IPS-18a (cell line): ENCODE data around the gene LILRA6.
"Not testable (repeated sequence)": the region's sequence is repeated elsewhere in the genome, so short reads cannot be mapped to it uniquely, and the experiment has no call there.

Experiments
- H3K27ac ChIP-seq: one replicate; pipeline ENCODE4 v1.5.1; 2013; ENCODE audit warnings: low read length
- H3K27me3 ChIP-seq: one replicate; pipeline ENCODE4 v1.6.1; 2013; ENCODE audit warnings: mild to moderate bottlenecking, low read length; ENCODE audit not compliant: control insufficient read depth, insufficient read depth
- H3K36me3 ChIP-seq: one replicate; pipeline ENCODE4 v1.6.1; 2013; ENCODE audit warnings: low read depth, low read length; ENCODE audit not compliant: control insufficient read depth
- H3K4me1 ChIP-seq: one replicate; pipeline ENCODE4 v1.6.1; 2013; ENCODE audit warnings: low read depth, low read length; ENCODE audit not compliant: control insufficient read depth
- H3K4me3 ChIP-seq: one replicate; pipeline ENCODE4 v1.5.1; 2013; ENCODE audit warnings: low read length
- H3K9ac ChIP-seq: one replicate; pipeline ENCODE4 v1.6.1; 2013; ENCODE audit warnings: mild to moderate bottlenecking, low read length, moderate library complexity
- H3K9me3 ChIP-seq: one replicate; pipeline ENCODE4 v1.6.1; 2013; ENCODE audit warnings: low read depth, low read length; ENCODE audit not compliant: control insufficient read depth

LILRA6 gene

GRCh38 chr19:54278571-54279195 is 36.1 kb upstream of the LILRA6 start:
- H3K27me3 ChIP-seq, H3K9me3 ChIP-seq, H3K9ac ChIP-seq, H3K4me3 ChIP-seq, H3K27ac ChIP-seq, H3K4me1 ChIP-seq, H3K36me3 ChIP-seq: not testable (repeated sequence)

- not testable (repeated sequence) for H3K4me1 ChIP-seq, H3K27me3 ChIP-seq, H3K4me3 ChIP-seq, H3K27ac ChIP-seq, H3K9ac ChIP-seq, H3K9me3 ChIP-seq, H3K36me3 ChIP-seq
Observed at GRCh38 chr19:54278056-54278455, 35.5 kb upstream of the LILRA6 start.

DNA sequence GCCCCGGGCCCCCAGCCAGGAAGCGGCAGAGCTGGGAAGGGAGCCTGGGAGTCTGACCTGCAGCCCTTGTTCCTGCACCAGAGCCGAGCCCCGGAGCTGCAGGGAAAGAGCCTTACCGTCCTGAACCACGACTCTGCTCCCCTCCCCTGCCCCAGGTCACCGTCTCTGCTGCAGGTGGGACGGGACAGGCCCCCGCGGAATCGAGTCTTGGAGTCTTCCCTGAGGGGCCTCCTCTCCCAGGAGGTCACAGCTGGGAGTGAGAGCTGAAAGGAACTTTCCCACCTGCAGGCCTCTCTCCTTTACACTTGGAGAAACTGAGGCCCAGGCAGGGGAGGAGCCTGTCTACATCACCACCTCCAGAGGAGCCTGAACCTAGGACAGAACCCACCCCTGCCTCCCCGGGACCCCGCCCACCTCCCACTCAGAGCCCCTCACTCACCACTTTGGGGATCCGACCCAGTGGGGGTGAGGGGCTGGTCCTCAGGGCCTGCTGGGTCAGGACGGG is 34.6 kb upstream of the LILRA6 start:
- H3K27ac ChIP-seq, H3K27me3 ChIP-seq, H3K36me3 ChIP-seq, H3K9me3 ChIP-seq, H3K4me1 ChIP-seq, H3K9ac ChIP-seq, H3K4me3 ChIP-seq: not testable (repeated sequence)

GRCh38 chr19:54275951-54276350 is 33.4 kb upstream of the LILRA6 start:
- Histone ChIP-seq H3K9me3 (no peaks in the 10 kb centered on the region), H3K27ac (no peak overlapping the region), H3K4me3 (no peak overlapping the region), H3K27me3 (no peaks in the 10 kb centered on the region), H3K4me1 (no peaks in the 10 kb centered on the region), H3K9ac (no peak overlapping the region), H3K36me3 (no peaks in the 10 kb centered on the region)

- H3K27me3 ChIP-seq, H3K9me3 ChIP-seq, H3K27ac ChIP-seq, H3K4me3 ChIP-seq, H3K9ac ChIP-seq, H3K4me1 ChIP-seq, H3K36me3 ChIP-seq: not testable (repeated sequence)
Observed at GRCh38 chr19:54274516-54274915, 31.9 kb upstream of the LILRA6 start.

DNA sequence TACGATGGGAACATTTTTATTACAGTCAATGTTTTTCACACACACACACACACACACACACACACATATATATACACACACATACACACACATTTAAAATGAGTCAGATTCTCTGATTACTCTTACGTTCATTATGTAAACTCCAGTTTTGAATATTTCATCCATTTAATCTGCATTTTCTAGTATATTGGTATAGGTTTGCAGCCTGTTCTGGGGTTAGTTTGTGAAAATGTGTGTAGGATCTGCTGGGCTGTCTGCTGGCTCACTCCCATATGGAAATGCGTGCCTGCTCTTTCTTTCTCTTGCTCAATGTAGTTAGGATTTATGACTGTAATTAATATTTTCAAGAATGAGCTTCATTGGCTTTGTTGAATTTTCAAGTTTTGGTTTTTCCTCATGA is 31.2 kb upstream of the LILRA6 start:
- Histone ChIP-seq H3K27me3 (peaks cover 3% of the 10 kb centered on the region), H3K9ac (no peak overlapping the region), H3K27ac (no peak overlapping the region), H3K9me3 (no peaks in the 10 kb centered on the region), H3K36me3 (no peaks in the 10 kb centered on the region), H3K4me3 (no peak overlapping the region), H3K4me1 (no peaks in the 10 kb centered on the region)

DNA sequence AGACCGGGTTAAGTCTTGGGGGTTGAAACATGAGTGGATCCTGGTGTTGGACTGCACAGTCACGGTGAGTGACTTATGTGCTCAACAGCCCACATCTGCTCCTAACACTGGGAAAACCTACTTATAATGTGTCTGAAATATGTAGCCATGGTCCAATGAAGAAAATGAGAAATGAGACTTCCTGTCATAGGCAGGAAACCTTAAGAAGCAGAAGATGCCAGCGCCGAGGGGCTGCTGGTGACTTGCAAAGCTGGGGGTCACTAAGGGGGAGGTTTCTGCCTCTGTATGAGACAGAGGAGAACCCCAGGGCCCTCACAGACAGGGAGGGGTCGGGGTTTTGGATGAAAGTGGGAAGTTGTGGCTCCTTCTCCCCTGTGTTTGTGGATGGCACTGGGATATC is 29.6 kb upstream of the LILRA6 start:
- H3K27me3 ChIP-seq, H3K9ac ChIP-seq, H3K4me3 ChIP-seq, H3K9me3 ChIP-seq, H3K4me1 ChIP-seq, H3K36me3 ChIP-seq, H3K27ac ChIP-seq: not testable (repeated sequence)

GRCh38 chr19:54271587-54271986 is 29.0 kb upstream of the LILRA6 start:
- not testable (repeated sequence) for H3K4me3 ChIP-seq, H3K4me1 ChIP-seq, H3K27me3 ChIP-seq, H3K27ac ChIP-seq, H3K9ac ChIP-seq, H3K9me3 ChIP-seq, H3K36me3 ChIP-seq

DNA sequence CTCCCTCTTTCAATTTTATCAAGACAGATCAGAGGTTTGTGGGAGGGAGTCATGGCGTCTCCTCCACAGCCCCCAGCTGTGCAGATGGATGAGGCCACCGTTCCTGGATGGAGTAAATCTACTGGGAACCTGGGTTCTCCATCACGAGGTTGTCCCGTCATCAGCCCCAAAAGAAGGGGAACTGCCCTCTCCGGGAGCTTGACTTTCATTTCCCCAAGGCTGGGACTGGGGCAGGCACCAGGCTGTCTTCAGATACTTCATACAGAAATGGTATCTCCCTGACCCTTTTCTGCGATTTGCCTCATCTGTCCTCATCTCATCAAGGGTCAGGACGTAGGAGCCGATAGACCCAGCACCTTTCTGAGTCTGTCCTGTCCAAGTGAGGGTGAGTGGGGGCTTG is 28.5 kb upstream of the LILRA6 start:
- Histone ChIP-seq H3K36me3 (no peaks in the 10 kb centered on the region), H3K27me3 (peaks cover 4% of the 10 kb centered on the region), H3K4me3 (no peak overlapping the region), H3K4me1 (no peaks in the 10 kb centered on the region), H3K9me3 (no peaks in the 10 kb centered on the region), H3K27ac (no peak overlapping the region), H3K9ac (no peak overlapping the region)

GRCh38 chr19:54268936-54269335 is 26.3 kb upstream of the LILRA6 start:
- Histone ChIP-seq H3K9ac (no peak overlapping the region), H3K4me1 (no peaks in the 10 kb centered on the region), H3K27me3 (peaks cover 4% of the 10 kb centered on the region), H3K9me3 (no peaks in the 10 kb centered on the region), H3K36me3 (no peaks in the 10 kb centered on the region), H3K4me3 (no peak overlapping the region), H3K27ac (no peak overlapping the region)

DNA sequence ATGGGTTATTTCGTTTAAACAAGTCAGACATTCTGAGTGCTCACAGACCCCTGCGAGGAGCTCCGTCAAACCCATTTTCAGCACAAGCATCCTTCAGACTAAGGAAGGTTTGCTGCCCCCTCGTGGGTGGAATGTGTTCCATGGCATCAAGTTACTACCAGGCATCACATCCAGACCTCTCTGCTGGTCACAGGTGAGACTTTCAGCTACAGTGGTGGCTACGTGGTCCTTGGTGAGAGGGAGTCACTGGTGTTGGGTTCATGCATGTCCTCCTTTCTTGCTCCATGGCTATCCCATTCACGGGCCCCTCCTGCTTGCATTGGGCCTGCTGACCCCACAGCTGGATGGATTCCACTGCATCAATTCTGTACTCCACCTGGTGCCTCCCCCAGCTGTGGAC is 23.5 kb upstream of the LILRA6 start:
- Histone ChIP-seq H3K4me3 (no peak overlapping the region), H3K4me1 (no peaks in the 10 kb centered on the region), H3K27ac (no peak overlapping the region), H3K9ac (no peak overlapping the region), H3K27me3 (peaks cover 4% of the 10 kb centered on the region), H3K36me3 (no peaks in the 10 kb centered on the region), H3K9me3 (no peaks in the 10 kb centered on the region)

DNA sequence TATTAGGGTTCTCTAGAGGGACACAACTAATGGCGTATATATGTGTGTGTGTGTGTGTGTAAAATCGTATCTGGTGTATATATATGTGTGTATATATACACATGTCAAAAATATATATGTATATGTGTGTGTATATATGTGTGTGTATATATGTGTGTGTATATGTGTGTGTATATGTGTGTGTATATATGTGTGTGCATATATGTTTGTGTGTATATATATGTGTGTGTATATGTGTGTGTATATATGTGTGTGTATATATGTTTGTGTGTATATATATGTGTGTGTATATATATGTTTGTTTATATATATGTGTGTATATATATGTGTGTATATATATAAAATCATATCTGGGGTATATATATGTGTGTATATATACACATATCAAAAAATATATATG is 19.9 kb upstream of the LILRA6 start:
- H3K4me1 ChIP-seq: no peaks in the 10 kb centered on the region
- no peak overlapping the region for H3K9ac ChIP-seq
- H3K27me3 ChIP-seq: no peaks in the 10 kb centered on the region
- no peak overlapping the region for H3K4me3 ChIP-seq
- H3K27ac ChIP-seq: no peak overlapping the region
- H3K9me3 ChIP-seq: no peaks in the 10 kb centered on the region
- H3K36me3 ChIP-seq: no peaks in the 10 kb centered on the region
